Medulla oblongata (tissue), 1 donor: ENCODE measurements around the gene TMEM151B.
"Not testable (repeated sequence)": the region's sequence is repeated elsewhere in the genome, so short reads cannot be mapped to it uniquely, and the experiment has no call there.

Experiments
- DNase-seq: peaks from one replicate; pipeline ENCODE4 v3.0.0-alpha.2; 2015; ENCODE audit errors: extremely low spot score

The TMEM151B gene

DNA sequence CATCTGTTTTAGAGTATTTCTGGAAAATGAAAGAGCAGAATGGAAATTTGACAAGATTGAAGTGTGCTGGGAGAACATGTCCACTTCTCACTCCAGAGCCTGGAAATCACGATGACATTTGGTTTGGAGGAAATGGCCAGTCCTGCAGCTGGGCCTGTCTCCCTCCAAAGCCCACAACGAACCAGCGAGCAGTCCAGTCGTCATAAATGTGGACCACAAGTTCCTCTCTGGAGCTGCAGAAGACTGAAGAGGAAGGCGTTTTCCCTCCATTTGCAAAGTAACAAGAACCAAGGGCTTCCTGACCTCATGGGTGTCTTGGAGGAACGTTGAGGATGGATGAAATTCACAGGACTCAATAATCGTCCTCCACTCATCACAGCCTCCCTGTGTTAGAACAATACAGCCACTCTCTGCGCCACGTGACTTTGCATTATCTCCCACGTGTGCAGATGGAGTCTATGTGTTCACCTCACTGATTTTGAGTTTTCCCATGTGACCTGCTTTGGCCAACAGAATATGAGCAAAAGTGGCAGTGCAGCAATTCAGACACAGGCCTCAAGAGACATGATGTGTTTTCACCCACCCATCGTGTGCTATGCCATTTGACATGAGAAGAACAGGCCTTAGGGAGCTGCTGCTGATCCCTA is 63.1 kb downstream of the TMEM151B start:
- peak; percentile 16 for DNase-seq

DNA sequence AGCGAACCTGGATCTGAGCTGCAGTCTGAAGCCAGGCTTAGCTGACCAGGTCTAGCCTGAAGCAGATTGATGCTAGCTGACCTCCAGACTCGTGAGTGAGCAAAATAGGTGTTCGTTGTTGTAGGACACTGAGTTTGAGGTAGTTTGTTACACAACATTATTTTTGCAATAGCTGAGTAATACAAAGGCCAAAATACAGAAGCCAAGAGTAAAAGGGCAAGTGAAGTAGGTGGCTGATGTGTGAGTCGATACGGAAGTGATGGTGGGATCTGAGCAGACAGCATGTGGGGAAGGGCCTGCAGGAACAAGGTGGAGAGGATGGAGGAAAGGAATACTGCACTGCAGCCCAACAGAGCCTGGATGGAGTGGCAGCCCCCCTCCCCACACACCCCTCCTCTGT is 63.7 kb downstream of the TMEM151B start:
- no peak for DNase-seq

DNA sequence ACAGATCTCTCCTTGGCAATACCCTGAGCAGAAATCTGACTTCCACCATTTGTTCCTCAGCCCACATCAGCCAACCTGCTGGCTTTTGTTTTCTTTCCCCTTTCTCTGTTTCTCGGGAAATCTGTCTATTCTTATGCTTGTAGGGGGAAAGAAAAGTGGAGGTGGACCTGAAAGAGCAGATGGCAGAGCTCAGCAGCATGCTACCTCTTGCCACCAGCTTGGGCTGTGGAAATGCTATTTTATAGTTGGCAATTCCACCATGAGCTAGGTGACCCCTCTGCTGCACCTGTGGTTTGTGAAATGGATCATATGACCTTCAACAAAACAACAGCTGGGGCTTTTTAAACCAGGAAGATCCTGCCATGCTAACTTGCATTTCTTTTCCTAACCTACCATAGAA is 65.4 kb downstream of the TMEM151B start:
- DNase-seq, result no peak

DNA sequence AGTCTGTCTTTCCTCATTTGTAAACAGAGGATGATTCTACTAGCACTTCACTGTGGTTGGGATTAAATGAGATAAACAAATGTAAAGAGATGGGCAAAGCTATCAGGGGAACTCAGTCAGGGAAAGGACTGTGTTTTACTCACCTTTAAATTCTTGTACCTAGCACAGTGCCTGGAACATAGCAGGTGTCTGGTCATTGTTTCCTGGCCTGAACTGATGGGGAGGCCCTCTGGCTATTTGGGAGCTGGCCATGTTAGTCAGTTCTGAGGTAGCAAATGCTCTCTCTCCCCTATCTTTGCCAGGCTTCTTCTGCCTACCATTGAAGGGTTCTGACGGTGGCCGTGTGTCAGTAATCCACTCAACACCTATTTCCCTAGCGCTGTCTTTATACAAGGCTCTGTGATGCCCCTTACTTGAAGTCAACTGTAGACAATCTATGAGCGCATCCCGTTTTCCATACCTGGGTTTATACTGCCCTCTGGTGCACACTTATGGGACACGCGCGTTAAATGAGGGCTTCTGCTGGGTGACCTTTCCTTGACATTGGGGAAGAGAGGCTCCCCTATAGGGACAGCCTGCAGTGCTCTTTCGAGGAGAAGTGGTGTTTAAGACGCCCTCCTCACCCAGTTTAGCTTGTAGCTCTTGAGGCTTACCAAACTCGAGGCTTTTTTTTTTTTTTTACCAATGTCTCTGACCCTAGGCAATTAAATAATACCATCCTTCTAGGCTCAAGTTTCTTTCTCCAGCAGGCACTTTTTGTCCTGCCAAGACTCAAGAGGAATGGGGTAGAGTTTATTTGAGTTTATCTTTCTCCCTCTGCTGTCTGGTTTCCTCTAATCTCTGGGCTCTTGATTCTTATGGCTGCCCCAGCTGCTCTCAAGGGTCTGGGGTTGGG is 68.2 kb downstream of the TMEM151B start:
- DNase-seq, result peak; percentile 82

DNA sequence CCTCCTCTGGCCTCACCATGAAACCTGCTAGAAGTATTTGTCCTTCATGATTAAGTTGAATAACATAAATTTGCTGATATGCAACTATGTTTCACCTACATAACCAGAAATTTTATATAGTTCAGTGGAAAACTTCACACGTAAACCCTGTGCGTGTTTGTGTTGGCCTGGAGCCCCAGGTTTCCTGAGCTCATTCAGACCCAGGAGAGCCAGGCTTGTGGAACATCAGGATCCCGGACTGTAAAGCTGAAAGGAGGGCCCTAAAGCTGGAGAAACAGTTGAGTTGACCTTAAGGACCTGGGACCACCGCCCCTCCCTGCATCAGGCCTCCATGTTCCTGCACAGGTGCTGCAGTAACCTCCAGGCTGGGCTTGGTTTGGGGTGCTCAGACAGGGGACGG is 69.1 kb downstream of the TMEM151B start:
- DNase-seq, result no peak

DNA sequence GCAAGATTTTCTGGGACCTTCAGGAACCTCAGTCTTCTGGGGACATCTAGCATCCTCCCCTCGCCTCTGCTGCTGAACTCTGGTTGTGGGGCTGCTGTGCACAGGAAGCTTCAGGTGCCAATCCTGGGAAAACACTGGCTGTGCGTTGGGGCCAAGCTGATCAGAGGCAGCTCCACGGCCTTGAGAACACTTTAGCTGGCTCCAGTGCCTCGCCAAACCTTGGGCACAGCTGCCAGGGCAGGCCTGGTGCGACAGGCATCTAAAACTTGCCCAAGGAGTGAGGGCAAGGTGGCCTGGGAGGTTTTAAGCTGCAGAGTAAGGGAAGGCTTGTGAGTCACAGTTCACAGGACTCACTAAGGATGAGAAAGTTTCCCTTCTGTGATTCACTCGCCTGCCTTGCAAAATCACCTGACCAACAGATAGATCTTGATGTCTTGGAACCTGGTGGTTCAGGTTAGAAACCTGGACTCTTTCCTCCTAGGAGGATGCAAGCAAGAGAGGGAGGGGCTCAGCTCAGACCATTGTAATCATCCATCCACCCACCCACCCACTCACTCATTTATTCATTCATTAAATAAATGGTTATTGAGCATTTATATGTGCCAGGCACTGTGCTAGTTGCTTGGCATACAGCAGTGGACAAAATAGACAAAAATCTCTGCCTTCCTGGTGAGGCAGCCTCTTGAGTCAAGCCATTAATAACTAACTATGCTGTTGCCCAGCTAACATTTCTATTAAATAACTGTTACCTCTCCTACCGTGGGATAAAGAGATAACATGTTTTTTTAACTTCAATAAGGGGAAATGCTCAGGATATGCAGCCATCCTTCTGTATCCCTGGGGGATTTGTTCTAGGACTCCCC is 69.7 kb downstream of the TMEM151B start:
- DNase-seq, result no peak

DNA sequence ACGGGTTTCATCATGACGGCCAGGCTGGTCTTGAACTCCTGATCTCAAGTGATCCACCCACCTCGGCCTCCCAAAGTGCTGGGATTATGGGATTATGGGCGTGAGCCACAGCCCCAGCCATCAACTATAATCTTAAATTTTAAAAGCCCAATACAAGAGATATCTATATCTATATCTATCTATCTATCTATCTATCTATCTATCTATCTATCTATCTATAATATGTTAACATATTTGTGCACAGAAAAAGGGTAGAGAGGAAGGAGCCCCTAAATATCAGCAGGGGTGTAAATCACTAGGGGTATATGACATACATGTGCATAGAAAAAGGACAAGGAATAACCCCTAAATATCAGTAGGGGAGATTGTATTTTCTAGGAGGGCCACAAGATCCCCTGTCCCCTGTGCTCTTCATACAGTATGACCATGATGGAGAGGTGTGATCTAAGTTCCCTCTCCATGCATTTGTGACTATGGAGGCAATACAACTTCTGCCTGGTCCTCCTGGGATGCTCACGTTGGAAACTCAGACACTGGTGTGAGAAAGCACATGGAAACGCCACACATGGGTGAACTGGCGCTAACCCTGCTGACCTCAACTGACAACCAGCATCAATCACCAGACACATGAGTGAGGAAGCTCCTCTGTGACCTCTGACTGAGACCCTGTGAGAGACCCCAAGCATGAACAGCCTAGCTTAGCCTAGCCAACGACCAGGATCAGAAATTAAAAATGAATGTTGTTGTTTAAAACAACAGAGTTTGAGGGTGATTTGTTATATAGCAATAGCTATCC is 71.0 kb downstream of the TMEM151B start:
- DNase-seq, result no peak

DNA sequence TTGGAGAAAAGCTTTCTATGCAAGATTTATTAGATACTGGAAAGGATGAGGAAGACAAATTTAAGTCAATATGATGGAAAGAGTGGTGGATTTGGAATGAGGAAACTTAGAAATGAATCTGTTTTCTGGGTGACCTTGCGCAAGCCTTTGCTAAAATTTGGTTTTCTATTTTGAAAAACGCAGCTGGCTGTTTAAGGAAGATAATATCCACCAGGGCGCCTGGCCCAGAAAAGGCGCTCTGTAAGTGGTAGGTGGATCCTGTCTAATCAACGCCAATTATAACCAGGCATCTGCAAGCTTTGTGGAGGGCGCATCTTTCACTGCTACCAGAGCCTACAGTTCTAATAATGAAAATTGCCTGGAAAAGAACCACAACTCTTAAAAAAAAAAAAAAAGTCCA is 71.8 kb downstream of the TMEM151B start:
- no peak for DNase-seq

DNA sequence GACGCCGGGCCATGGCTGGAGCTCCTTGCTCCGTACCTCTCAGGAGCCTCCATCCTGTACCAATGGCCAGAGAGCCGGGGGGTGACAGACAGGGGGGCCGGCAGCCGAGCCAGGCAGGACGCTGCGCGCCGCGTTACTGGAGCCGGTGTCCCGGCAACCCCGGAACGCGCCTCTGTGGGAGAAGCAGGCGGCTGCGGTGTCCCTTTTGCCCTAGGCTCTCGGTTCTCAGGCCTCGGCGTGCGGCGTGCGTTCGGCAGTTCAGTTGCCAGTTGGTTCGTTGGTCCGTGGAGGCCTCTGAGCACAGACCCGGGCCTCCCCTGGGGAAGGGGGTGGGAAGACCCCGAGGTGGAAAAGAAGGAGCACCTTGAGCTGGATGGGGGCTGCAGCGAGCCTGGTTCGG is 72.2 kb downstream of the TMEM151B start, which contains the start of gene SPATS1:
Gene SPATS1, plus strand, starts transcription at position 162 of the 400 bp plus-strand sequence. CDS start 446 bp downstream, outside the sequence.
- DNase-seq, result no peak

DNA sequence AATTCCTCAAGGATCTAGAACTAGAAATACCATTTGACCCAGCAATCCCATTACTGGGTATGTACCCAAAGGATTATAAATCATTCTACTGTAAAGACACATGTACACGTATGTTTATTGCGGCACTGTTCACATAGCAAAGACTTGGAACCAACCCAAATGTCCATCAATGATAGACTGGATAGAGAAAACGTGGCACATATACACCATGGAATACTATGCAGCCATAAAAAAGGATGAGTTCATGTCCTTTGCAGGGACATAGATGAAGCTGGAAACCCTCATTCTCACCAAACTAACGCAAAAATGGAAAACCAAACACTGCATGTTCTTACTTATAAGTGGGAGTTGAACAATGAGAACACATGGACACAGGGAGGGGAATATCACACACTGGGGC is 76.6 kb downstream of the TMEM151B start:
- not testable (repeated sequence) for DNase-seq

DNA sequence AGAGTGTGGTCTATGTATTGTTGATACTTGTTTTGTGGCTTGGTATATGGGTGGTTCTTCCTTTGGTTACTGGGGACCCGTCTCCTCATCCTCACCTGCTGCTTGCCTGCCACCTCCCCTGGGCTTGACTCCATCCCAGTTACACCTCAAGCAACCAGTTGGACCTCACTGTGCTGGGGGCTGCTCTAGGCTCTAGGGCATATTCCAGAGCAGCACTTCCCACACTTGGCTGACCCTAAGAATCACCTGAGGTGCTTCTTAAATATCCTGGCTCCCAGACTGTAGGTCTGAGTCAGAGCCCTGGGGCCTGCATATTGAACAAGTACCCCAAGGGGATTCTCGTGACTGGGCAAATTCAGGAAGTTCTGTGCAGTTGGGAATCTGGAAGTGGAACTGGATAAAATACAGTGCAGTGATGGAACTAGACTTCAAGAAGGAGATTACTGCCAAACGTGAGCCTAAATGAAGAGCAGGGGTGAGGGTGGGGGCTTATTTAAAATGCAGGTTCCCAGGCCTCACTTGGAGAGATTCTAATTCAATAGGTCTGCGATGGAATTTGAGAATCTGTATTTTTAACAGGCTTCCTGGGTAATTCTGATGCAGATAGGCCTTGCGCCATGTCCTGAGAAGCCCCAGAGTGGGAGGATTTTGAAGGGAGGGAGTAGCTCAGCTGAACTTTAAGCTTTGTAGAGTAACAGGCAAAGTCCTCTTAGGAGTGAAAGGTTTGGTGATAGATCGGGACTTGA is 79.8 kb downstream of the TMEM151B start:
- no peak for DNase-seq

DNA sequence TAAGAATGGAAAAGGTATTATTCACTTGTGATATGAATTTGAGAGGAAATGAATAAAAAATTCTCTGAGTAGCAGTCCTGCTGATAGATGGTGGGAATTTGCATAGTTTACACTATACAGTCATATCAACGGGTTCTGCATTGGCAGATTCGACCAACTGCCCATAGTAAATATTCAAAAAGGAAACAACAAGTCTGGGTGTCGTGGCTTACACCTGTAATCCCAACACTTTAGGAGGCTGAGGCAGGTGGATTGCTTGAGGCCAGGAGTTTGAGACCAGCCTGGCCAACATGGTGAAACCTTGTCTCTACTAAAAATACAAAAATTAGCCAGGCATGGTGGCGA is 80.4 kb downstream of the TMEM151B start:
- not testable (repeated sequence) for DNase-seq

DNA sequence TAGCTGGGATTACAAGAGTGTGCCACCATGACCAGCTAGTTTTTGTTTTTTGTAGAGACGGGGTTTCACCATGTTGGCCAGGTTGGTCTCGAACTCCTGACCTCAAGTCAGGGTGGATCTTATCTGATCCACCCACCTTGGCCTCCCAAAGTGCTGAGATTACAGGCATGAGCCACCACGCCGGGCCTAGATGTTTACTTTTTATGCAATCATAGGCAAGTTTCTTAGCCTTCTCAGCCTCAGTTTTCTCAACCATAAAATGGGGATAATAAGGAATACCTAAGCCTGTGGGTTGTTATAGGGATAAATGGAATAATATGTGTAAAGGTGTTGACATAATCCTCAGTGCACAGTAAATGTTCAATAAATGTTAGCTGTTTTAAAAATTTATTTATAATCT is 82.0 kb downstream of the TMEM151B start:
- no peak for DNase-seq

DNA sequence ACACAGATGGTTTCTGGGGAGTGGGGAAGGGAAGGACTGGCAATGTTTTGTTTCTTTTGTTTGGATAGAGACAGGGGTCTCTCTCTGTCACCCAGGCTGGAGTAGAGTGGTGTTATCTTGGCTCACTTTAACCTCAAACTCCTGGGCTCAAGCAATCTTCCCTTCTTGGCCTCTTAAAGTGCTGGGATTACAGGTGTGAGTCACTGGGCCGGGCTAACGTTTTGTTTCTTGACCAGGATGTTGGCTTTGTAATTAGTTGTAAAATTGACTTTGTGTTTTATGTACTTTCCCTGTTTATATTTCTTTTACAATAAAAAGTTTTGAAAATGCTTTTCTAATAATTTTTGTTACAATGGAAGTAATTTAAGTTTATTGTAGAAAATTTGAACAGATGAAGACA is 83.1 kb downstream of the TMEM151B start:
- no peak for DNase-seq

DNA sequence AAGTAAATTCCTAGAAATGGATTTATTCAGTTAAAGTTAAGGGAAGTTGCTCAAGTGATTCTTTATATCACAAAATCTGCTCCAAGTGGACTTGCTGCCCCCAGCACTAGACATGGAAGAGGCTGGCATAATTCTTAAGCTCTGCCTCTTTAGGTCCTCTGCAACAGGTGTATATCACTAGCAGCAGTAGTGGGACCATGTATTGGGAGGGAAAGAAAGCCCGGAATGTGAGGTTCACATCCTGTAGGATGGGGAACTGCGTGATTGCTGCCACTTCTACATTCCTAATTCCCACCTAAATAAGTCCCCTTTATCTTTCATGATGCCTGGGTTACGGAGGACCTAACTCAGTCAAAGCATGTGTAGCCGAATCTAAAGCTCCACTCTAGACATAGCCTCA is 85.4 kb downstream of the TMEM151B start:
- no peak for DNase-seq

DNA sequence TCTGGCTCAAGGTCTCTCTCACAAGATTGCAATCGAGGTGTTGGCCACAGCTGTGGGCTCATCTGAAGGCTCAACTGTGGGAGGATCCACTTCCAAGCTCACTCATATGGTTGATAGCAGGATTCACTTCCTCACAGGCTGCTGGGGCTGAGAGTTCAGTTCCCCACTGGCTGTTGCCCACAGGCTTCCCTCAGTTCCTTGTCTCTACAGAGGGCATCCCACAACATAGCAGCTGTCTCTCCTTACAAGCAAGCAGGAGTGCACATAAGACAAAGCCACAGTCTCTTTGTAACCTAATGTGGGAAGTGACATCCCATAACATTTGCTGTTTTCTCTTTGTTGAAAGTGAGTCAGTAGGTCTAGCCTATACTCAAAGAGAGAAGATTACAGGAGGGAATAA is 86.2 kb downstream of the TMEM151B start:
- DNase-seq, result no peak
